ENCODE results near the gene MBD5. TPM values are rescaled to one million over a fixed set of nuclear protein-coding genes. Genes with fewer than 3 reads are reported as not detected.

MBD5 gene
- polyA plus RNA-seq, 1 donor (not counting 4 experiments of a cell fraction or from before 2014, with no cell fraction given) = 20.1 TPM

- no peak for TF ChIP-seq CTCF (optimal IDR thresholded peaks at IDR 0.05 in 1 of 3, IDR thresholded peaks at IDR 0.05 in 1 of 3, conservative IDR thresholded peaks at IDR 0.05 in 1 of 3; ENCODE audit: extremely low read depth in 1 of 3, insufficient read depth in 2 of 3, low read length in 3 of 3)
- no peak for TF ChIP-seq EZH2 (IDR thresholded peaks at IDR 0.05; ENCODE audit: low read length)
- no peak for FAIRE-seq
- H3K27me3 ChIP-seq (ENCODE audit: control insufficient read depth, extremely low read depth, insufficient read depth, low read length) = no peaks in the 10 kb centered on the region
- no peak for DNase-seq (ENCODE audit: low read depth, low spot score)
- H3K4me1 ChIP-seq (ENCODE audit: control insufficient read depth, extremely low read depth, insufficient read depth, low read length) = no peaks in the 10 kb centered on the region
- no peaks in the 10 kb centered on the region for H3K9me3 ChIP-seq (ENCODE audit: control insufficient read depth, low read depth, low read length)
- H3K36me3 ChIP-seq (ENCODE audit: control insufficient read depth in 2 of 2, extremely low read depth in 1 of 2, insufficient read depth in 2 of 2, low read length in 2 of 2) = no peaks in the 10 kb centered on the region
- no peak overlapping the region for H3K4me2 ChIP-seq (ENCODE audit: control insufficient read depth, extremely low read depth, insufficient read depth, low read depth, low read length)
- H3K79me2 ChIP-seq (ENCODE audit: control insufficient read depth, insufficient read depth, low read length) = no peaks in the 10 kb centered on the region
- H4K20me1 ChIP-seq (ENCODE audit: control insufficient read depth, extremely low read depth, insufficient read depth, low read length) = no peaks in the 10 kb centered on the region
- H2AFZ ChIP-seq (ENCODE audit: control insufficient read depth, low read length) = no peak overlapping the region
- no peak overlapping the region for H3K4me3 ChIP-seq (ENCODE audit: control insufficient read depth in 2 of 3, extremely low read depth in 1 of 3, insufficient read depth in 2 of 3, low read depth in 1 of 3, low read length in 3 of 3)
- dilution Hi-C loops (cut with MboI; ENCODE audit: extremely low pct_ligation_motif_present, low sequenced_read_pairs) = no loop called here
- H3K9ac ChIP-seq (ENCODE audit: control insufficient read depth, extremely low read depth, insufficient read depth, low read length) = no peak overlapping the region
- H3K27ac ChIP-seq (ENCODE audit: control insufficient read depth, insufficient read depth, low read length) = no peak overlapping the region
- H3K9me1 ChIP-seq (ENCODE audit: control insufficient read depth, extremely low read depth, insufficient read depth, low read length) = no peaks in the 10 kb centered on the region
Observed at GRCh38 chr2:148391324-148391723, 370.4 kb downstream of the MBD5 start.

GRCh38 chr2:148402786-148403185, 381.9 kb downstream of the MBD5 start:
- FAIRE-seq (no peak), DNase-seq (ENCODE audit: low read depth, low spot score) (no peak)
- no peak overlapping the region for H3K27ac ChIP-seq (ENCODE audit: control insufficient read depth, insufficient read depth, low read length)
- no peak overlapping the region for H3K9ac ChIP-seq (ENCODE audit: control insufficient read depth, extremely low read depth, insufficient read depth, low read length)
- H3K9me1 ChIP-seq (ENCODE audit: control insufficient read depth, extremely low read depth, insufficient read depth, low read length) = no peaks in the 10 kb centered on the region
- dilution Hi-C loops (cut with MboI; ENCODE audit: extremely low pct_ligation_motif_present, low sequenced_read_pairs) = no loop called here
- H3K27me3 ChIP-seq (ENCODE audit: control insufficient read depth, extremely low read depth, insufficient read depth, low read length) = no peaks in the 10 kb centered on the region
- no peaks in the 10 kb centered on the region for H3K79me2 ChIP-seq (ENCODE audit: control insufficient read depth, insufficient read depth, low read length)
- TF ChIP-seq EZH2 (IDR thresholded peaks at IDR 0.05; ENCODE audit: low read length) (no peak), CTCF (optimal IDR thresholded peaks at IDR 0.05 in 1 of 3, IDR thresholded peaks at IDR 0.05 in 1 of 3, conservative IDR thresholded peaks at IDR 0.05 in 1 of 3; ENCODE audit: extremely low read depth in 1 of 3, insufficient read depth in 2 of 3, low read length in 3 of 3) (no peak)
- no peak overlapping the region for H3K4me3 ChIP-seq (ENCODE audit: control insufficient read depth in 2 of 3, extremely low read depth in 1 of 3, insufficient read depth in 2 of 3, low read depth in 1 of 3, low read length in 3 of 3)
- no peak overlapping the region for H2AFZ ChIP-seq (ENCODE audit: control insufficient read depth, low read length)
- H3K9me3 ChIP-seq (ENCODE audit: control insufficient read depth, low read depth, low read length) = no peaks in the 10 kb centered on the region
- H3K36me3 ChIP-seq (ENCODE audit: control insufficient read depth in 2 of 2, extremely low read depth in 1 of 2, insufficient read depth in 2 of 2, low read length in 2 of 2) = no peaks in the 10 kb centered on the region
- H3K4me2 ChIP-seq (ENCODE audit: control insufficient read depth, extremely low read depth, insufficient read depth, low read depth, low read length) = no peak overlapping the region
- H3K4me1 ChIP-seq (ENCODE audit: control insufficient read depth, extremely low read depth, insufficient read depth, low read length) = no peaks in the 10 kb centered on the region
- H4K20me1 ChIP-seq (ENCODE audit: control insufficient read depth, extremely low read depth, insufficient read depth, low read length) = no peaks in the 10 kb centered on the region
